HG03575 (cell line): ENCODE results near the gene RTP4.

Experiments
- ATAC-seq: cut with Tn5 transposase; IDR thresholded peaks from one replicate; pipeline ENCODE4 v1.9.1; 2021; ENCODE audit not compliant: unreplicated experiment, insufficient number of reproducible peaks, low FRiP score; ENCODE audit errors: extremely low read depth

RTP4 gene, protein sequence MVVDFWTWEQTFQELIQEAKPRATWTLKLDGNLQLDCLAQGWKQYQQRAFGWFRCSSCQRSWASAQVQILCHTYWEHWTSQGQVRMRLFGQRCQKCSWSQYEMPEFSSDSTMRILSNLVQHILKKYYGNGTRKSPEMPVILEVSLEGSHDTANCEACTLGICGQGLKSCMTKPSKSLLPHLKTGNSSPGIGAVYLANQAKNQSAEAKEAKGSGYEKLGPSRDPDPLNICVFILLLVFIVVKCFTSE

DNA sequence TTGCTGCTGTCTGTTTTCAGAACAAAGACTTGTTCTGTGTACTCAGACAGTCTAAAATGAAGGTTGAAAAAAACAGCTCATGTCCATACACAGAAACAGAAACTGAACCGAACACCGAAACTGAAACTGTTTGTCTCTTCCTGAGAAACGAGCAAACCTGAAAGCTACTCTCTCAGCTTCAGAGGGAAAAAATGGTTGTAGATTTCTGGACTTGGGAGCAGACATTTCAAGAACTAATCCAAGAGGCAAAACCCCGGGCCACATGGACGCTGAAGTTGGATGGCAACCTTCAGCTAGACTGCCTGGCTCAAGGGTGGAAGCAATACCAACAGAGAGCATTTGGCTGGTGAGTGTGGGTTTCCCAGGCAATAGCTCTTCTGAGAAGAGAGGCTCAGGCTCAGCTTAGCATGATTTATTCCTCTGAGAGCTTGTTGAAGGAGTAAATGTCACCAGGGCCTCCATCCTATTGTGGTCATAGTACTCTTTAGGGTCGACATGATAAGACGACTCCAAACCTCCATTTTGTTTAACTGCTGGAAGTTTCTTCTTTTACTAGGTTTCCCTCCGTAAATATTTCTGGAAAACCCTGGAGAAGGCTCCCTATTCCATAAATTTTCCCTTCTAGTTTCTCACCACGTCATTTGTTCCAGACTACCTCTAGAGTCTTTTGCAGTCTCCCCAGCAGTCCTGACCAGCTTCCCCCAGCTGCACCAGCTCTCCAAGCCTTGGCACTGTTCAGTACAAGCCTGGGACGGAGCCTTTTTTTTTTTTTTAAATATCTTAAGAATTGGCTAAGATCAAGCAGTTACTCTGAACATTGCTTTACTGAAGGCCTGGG, at the start of gene RTP4:
TSS of gene RTP4 (plus strand) at position 135 of the 838 bp plus-strand sequence. CDS start at position 192, 57 bp downstream.
- ATAC-seq, result peak; percentile 93

DNA sequence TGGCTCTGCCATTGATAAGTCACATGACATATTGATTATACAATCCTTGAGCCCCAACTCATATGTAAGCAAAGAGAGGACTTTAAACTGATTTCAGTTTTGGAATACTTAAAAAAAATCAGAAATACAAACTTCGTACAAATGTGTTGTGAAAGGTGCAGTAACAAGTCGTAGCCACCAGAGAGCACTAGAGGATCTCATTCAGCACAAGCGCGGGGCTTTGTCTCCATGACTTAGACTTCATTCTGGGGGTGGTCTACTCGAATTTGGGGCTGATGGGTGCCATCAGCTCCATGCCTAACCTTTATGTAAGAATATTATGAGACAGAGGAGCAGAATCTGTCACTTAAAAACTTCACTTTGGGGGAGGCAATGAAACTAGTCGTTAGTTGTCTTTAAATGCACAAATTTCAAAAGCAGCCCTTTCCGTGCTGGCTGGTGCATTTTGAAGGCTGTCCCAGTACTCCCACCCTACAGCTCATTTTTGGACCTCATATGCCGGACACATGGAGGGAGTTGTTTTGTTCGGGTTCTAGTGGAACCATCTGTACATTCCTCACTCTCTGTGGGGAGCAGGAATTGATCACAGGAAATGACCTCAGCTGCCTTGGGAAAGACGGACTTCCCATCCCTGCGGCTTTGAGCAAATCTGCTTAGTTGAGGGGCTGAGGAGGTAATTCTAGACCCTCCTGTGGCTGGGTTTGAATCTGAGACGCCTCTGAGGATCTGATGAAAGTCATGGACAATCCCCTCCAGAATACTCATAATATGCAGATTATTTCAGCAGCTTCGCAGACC, 49.2 kb upstream of the RTP4 start:
- no peak for ATAC-seq

DNA sequence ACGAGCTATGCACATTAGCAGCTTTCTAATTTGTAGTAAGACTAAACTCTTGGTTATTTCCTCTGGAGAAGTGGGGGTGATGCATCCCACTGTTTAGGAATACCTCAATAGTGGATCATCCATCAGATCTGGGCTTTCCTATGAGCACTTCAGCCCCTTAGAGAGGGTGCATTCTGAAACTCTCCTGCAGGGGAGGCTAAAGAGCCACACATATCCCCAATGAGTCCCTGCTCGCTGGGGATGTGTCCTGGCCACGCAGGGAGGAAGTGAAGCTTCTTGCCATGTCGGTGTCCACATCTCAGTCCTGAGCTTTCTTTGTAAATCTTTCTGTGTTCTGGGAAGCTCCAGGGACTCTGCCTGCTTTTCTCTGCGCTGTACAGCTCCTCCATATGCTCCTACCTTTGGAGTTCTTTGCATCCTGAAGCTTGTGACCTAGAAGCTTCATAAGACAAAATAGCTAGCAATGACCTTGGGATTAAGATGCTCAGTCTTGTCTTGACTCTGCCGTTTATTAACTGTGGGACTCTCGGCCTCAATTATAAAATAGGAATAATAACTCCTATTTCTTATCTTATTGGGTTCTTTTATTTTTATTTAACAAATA, 48.4 kb upstream of the RTP4 start:
- ATAC-seq, result no peak

DNA sequence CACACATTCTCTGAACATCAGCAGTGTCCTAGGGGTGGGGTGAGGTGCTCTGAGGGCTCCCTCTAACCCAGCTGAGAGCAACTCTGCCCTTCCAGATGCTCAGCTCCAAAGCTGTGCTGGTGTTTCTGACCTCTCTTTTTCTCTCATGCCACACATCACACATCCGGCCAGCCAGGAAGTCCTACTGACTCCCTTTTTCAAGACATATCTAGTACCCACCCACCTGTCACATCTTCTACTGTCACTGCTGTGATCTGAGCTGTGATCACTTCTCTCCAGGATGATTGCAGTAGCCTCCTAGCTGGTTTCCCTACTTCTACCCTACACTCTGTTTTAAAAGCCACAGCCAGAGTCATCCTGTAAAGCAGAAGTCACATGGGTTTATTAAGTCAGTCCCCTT, 46.4 kb upstream of the RTP4 start:
- no peak for ATAC-seq

DNA sequence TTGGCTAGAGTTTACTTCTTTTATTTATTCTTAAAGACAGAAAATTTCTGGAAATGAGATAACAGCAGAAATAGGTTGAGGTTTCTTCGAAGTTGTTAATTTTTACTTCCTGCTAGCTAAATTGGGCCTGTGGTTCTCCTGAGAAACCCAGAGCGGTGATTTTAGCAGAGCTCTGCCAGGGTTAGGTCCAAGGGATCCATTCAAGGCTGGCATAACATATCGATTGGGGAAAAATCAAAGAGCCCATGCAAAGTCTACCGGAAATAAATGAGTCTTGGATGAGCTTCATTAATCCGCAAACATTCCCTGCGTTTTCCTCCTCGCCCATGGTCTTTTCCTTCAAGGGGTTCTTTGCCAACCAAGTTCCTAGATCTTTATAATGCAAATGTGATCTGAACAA, 45.9 kb upstream of the RTP4 start:
- no peak for ATAC-seq

DNA sequence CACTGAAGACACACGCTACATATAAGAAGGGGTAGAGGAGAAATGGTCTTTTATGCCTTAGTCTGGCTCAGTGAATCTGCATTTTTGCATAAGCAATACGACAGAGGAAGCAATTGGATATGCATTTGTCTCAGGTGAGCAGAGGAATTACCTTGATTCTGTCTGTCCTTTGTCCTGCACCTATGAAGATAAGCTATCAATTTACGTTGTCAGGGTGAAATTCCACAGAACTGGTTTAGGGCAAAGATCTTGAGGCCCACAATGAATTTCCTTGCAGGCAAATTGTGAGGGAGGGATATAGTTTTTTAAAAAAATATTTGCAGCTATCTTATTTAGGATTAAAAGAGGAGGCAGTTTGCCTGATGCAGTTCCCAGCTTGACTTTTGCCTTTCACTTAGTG, 45.1 kb upstream of the RTP4 start:
- no peak for ATAC-seq

DNA sequence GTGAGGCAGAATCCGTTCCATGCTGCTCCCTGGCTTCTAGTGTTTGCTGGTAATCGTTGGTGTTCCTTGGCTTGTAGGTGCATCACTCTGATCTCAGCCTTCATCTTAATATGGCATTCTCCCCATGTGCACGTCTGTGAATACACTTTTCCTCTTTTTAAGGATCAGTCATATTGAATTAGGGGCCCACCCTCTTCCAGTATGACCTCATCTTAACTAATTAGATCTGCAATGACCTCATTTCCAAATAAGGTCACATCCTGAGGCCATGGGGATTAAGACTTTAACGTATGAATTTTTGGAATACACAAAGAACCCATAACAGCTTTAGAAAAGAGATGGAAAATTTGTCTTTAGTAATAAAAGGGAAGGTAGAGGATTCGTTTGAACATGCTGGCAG, 42.6 kb upstream of the RTP4 start:
- no peak for ATAC-seq

DNA sequence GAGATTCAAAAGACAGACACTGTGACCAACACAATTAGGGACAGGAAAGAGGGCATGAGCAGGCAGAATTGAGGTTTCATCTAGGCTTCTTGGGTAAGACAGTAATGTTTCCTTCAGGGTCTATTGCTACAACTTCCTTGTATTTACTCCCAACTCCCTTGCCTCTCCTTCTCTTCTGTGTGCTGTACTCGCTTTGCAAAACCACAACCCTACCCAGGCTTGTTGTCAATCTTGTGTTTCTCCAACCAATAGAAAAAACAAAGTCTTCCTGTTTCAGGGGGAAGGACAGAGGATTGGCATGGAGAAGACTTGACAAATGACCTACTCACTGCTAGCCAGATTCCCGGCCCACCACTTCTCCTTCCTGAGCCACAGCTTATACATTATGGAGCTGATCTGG, 40.3 kb upstream of the RTP4 start:
- ATAC-seq, result no peak

DNA sequence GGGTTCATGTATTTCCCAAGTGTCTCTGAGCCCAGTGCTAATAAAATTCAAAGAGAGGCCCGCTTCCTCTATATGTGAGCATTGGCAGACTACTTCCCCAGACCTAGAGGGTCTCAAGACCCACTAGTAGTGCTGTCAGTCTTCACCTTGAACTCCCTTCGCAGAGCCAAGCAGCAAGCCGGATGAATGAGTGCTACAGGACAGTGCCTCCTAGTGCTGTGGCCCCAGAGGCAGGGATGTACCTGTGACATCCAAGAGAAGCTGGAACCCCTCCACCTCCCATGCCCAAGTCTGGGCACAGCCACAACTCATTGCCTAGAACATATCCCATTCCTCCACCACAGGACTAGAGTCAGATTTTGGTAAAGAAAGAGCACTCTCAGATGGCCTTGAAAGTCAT, 39.5 kb upstream of the RTP4 start:
- ATAC-seq, result no peak

DNA sequence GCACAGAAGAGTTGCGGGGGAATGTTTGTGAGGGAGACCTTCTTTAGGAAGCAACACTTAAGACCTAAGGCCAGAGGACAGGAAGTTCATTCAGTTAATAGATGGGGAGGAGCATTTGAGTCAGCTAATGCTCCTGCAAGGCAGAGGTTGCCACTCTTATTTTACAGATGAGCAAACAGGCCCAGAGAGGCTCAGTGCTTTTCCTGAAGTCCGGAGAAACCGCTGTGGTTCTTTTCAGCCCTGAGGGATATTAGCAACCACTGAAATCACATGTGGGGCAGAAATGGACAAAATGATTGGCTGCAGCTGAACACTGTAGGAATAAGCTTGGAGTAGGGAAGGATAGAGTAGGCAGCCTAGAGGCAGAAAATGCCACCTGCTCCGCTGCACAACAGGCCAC, 33.3 kb upstream of the RTP4 start:
- ATAC-seq, result no peak

DNA sequence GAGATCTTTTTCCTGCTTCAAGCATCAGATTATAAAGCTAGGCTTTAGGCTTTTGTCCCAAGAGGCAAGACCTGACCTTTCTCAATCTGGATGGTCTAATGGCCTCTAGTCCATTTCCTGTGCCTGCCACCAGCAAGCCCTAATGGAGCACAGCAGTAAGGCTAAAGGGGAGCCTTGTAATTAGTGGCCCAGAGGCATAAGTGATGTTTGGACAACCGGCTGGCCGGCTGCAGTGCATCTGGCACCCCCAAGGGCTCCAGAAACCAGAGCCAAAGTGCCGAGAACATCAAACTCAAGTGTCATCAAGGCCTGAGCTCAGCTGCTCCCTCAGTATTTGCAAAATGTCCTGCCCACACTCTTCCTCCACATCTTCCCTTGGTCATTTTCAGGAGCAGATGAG, 31.9 kb upstream of the RTP4 start:
- ATAC-seq, result no peak

DNA sequence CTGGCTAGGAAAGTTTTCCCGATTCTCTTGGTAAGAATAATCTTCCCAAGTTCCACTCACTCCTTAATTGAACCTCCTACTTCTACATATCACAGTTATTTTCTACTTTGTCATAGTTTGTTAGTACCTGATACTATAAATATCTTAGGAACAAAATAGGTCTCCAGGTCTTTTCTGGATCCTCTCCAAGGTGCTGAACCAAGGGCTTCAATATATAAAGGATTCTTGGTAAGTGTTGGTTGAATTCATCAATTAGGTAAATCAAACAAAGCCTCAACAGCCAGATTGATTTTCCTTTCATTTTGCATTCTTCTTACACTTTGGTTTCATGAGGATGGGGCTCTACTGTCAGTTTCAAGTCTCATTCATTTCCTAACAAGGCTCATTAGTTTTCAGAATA, 27.6 kb upstream of the RTP4 start:
- ATAC-seq, result no peak

DNA sequence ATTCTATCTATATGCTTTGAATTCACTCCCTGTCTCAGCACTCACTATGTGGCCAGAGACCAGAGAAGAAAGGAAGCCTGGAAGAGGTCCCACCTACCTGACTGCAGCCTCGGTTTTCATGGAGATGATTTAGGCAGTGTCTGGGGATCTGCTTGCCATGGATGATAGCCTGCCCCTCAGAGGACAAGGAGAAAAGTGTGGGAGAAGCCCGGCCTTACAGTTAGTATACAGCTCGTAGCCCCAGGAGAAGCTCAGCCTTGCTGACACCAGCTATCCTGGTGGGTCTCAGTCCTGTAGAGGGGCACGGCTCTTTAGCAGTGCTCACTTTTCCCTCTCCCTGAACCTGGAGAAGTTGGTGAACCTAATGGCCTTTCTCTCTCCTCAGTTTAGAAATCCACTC, 25.9 kb upstream of the RTP4 start:
- ATAC-seq, result no peak

DNA sequence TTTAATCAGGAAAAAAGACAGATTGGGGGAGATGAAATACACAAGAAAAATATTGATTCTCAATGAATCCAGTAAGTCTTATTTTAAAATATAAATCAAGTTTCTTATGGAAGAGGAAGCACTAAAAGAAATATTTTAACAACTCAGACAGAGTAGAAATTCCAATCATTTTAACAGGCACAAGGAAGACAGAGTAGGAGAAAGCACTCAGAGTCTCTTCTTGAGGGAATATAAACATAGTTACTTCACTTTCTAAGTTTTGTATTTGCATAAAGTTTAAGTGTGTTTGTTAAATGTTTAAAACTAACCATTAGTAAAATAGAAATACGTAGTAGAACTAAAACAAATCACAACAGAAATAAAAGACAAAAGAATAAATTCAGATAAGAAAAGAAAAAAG, 24.5 kb upstream of the RTP4 start:
- no peak for ATAC-seq

DNA sequence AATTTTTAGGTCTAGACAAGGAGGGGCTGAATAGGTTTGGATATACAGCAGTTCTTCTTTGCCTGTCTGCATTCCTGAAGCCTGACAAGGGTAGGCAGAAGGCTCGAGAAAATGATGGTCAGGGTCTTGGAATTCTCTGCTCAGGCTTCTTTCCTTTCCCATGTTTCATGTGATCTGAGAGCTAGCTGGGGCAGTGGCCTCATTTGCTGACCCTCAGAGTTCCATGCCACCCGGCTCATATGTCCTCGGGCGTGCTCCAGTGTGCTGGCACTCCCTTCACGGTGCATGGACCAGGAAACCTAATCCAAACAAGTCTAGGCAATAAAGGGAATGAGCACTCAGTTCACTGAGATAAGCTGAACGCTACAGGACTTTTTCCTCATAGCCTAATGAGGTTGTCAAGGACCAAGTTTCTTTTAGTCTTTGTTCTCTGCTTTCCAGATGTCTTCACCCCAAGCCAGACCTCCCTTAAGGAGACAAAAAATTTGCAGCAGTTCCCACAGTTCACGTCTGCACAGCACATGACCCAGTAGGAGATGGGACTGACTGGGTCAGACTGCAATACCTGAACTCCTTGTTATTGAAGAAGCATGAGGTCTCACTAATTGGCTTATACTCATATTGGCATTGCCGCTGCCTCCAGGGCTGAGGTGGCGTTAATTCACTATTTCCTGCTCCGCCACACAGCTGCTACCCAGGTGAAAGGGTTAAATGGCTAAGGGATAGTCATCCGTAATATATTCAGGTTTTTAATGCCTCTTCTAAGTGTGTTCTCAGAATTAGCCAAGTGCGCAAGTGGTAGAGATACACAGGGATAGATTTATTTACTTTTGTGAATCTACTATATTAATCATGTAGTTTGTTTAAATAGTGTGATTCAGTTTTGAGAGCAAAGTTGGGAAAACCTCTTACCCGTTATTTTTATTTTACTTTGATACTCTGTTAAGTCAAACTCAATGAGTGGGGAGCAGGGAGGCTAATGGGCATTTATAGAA, 15.3 kb upstream of the RTP4 start:
- ATAC-seq, result no peak

DNA sequence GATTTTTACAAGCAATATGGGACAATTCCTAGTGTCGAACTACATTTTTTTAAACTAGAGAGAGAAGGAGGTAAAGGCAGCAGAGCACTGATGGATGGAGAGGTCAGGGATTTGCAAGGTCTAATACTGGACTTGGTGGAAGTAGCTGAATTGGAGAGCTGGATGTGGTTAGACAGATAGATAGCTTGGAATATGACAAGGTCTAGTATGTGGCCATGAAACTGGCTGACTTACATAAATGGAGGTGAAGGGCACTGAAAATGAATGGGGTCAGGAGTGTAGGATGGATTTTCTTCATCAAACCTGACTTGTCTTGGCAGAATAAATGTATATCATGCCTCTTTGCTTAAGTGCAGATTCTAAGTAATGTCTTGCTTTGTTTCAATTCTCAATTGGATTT, 10.1 kb upstream of the RTP4 start:
- no peak for ATAC-seq

DNA sequence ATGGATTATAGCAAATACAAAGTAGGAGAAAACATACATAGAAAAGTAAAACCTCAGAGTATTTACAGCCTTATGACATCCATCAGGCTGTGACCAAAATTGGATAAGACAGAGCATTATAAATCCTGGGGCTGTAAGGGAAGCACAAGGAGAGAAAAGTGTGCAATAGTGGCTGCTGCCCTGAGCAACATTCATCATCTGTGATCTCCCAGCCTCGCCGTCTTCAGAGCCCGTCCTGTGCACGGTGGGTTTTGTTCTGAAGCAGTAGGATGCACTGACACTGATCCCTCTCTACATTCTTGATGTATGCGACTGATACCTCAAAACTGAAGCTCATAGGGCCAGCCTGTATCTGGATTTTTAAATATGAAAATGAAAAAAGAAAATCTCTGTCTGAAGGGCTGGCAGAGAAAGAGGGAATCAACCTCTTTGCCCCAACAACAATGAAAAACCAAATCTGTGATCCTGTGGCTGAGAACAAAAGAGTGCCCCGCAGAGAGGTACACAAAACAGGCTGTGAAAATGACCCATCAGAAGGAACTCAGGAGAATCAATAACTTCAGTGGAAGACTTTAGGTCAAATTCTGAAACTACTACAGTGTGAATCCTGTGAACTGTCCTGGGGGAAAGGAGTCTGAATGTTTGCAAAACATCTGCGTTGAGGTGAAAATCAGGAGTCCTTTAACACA, 8.2 kb upstream of the RTP4 start:
- ATAC-seq, result no peak

DNA sequence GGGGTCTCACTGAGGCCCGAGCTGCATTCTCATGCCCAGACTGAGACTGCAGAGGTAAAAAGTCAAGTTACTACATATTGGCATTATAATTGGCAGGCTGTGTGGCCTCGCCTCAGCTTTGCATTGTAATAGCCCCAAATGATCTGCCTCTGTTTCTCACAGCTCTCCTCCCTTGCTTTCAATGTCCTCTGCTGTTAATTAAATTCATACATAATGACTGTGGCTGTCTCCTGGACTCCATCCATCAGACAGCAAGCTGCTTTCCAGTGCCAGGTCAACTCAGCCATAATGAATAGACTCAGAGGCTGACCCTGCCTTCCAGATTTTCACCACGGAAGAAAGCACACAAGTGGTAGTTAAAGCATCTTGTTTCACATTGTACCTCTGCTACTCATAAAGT, 7.6 kb upstream of the RTP4 start:
- ATAC-seq, result no peak
